CD14-positive monocyte (primary cell): ENCODE measurements around the gene GPR68. TPM values are rescaled to one million over a fixed set of nuclear protein-coding genes. Genes with fewer than 3 reads are reported as not detected.

Experiments
- DNase-seq, 3 donors: peaks; one replicate each; pipeline ENCODE4 v3.0.0-alpha.2; 2011 to 2022
- H2AFZ ChIP-seq: 2 replicates; pipeline ENCODE4 v1.6.0; 2012; ENCODE audit warnings: mild to moderate bottlenecking, low read depth, low read length, inconsistent platforms; ENCODE audit not compliant: insufficient read depth, poor library complexity, severe bottlenecking
- H3K27ac ChIP-seq, 2 donors: 1 replicate in 1 of 2; 2 replicates in 1 of 2; pipeline ENCODE4 v1.5.1; 2012 to 2013; ENCODE audit warnings: low read length in 2 of 2, control low read depth in 1 of 2, inconsistent platforms in 1 of 2, low read depth in 1 of 2, mild to moderate bottlenecking in 1 of 2
- H3K27me3 ChIP-seq, 2 donors: one replicate each; pipeline versions ENCODE4 v1.6.0 to v1.6.1; 2011 to 2013; ENCODE audit warnings: low read length in 2 of 2; ENCODE audit not compliant: control insufficient read depth in 2 of 2, insufficient read depth in 2 of 2
- H3K36me3 ChIP-seq, 2 donors: replicated peaks in 1 of 2; 1 replicate in 1 of 2; 2 replicates in 1 of 2; pipeline versions ENCODE4 v1.5.1 to v1.6.1; 2012 to 2013; ENCODE audit warnings: low read length in 2 of 2, control low read depth in 1 of 2, inconsistent platforms in 1 of 2, mild to moderate bottlenecking in 1 of 2; ENCODE audit not compliant: insufficient read depth in 2 of 2, control insufficient read depth in 1 of 2
- H3K4me1 ChIP-seq, 2 donors: 1 replicate in 1 of 2; 2 replicates in 1 of 2; pipeline versions ENCODE4 v1.5.1 to v1.6.1; 2012 to 2013; ENCODE audit warnings: low read length in 2 of 2, control low read depth in 1 of 2, inconsistent platforms in 1 of 2, mild to moderate bottlenecking in 1 of 2, moderate library complexity in 1 of 2; ENCODE audit not compliant: insufficient read depth in 2 of 2, control insufficient read depth in 1 of 2
- H3K4me2 ChIP-seq: replicated peaks from 2 replicates; pipeline ENCODE3; 2012; ENCODE audit warnings: low read length, moderate library complexity, mild to moderate bottlenecking; ENCODE audit not compliant: poor library complexity, severe bottlenecking; ENCODE audit errors: extremely low read depth
- H3K4me3 ChIP-seq, 3 experiments: fragments of 200-600 bp in 1 of 3; sonication (generic) in 1 of 3; replicated peaks in 1 of 3; 1 replicate in 2 of 3; 2 replicates in 1 of 3; pipeline ENCODE4 v1.5.1; 2011 to 2013; ENCODE audit warnings: low read length in 3 of 3, mild to moderate bottlenecking in 3 of 3, control low read depth in 2 of 3, low read depth in 2 of 3, inconsistent platforms in 1 of 3, moderate library complexity in 1 of 3
- H3K79me2 ChIP-seq: 2 replicates; pipeline ENCODE4 v1.6.0; 2012; ENCODE audit warnings: mild to moderate bottlenecking, control low read depth, inconsistent platforms, low read length, moderate library complexity; ENCODE audit not compliant: insufficient read depth
- H3K9ac ChIP-seq: 2 replicates; pipeline ENCODE4 v1.6.0; 2017; ENCODE audit warnings: low read length, mild to moderate bottlenecking; ENCODE audit not compliant: insufficient read depth, poor library complexity, severe bottlenecking
- H3K9me3 ChIP-seq, 2 donors: replicated peaks in 1 of 2; 1 replicate in 1 of 2; 2 replicates in 1 of 2; pipeline versions ENCODE4 v1.5.1 to v1.6.1; 2012 to 2013; ENCODE audit warnings: low read length in 2 of 2, control low read depth in 1 of 2; ENCODE audit not compliant: control insufficient read depth in 1 of 2, insufficient read depth in 1 of 2
- H4K20me1 ChIP-seq: 2 replicates; pipeline ENCODE4 v1.6.0; 2012; ENCODE audit warnings: mild to moderate bottlenecking, low read length, control low read depth, moderate library complexity; ENCODE audit not compliant: insufficient read depth
- H3K27ac Mint-ChIP-seq, 7 donors: one replicate each; pipeline ENCODE4 v1.8.0; 2020; ENCODE audit warnings: mild to moderate bottlenecking in 7 of 7, mixed read lengths in 7 of 7, moderate library complexity in 6 of 7, inconsistent platforms in 2 of 7
- H3K27me3 Mint-ChIP-seq, 3 donors: one replicate each; pipeline ENCODE4 v1.8.0; 2021 to 2022; ENCODE audit warnings: low read depth in 3 of 3, mild to moderate bottlenecking in 3 of 3, mixed read lengths in 3 of 3, moderate library complexity in 3 of 3, inconsistent platforms in 1 of 3
- H3K36me3 Mint-ChIP-seq, 2 donors: one replicate each; pipeline ENCODE4 v1.8.0; 2020; ENCODE audit warnings: mixed read lengths in 2 of 2, inconsistent platforms in 1 of 2, mild to moderate bottlenecking in 1 of 2
- H3K4me1 Mint-ChIP-seq: one replicate; pipeline ENCODE4 v1.8.0; 2020; ENCODE audit warnings: mild to moderate bottlenecking, mixed read lengths
- H3K4me3 Mint-ChIP-seq, 2 donors: one replicate each; pipeline ENCODE4 v1.8.0; 2020; ENCODE audit warnings: mild to moderate bottlenecking in 2 of 2, mixed read lengths in 2 of 2, moderate library complexity in 1 of 2
- H3K9me3 Mint-ChIP-seq, 7 donors: one replicate each; pipeline ENCODE4 v1.8.0; 2020 to 2022; ENCODE audit warnings: mixed read lengths in 7 of 7, mild to moderate bottlenecking in 6 of 7, moderate library complexity in 6 of 7, inconsistent platforms in 2 of 7
- CTCF ChIP-seq: fragments of 200-600 bp; IDR thresholded peaks from one replicate; pipeline ENCODE4 v1.8.0; 2022; ENCODE audit warnings: antibody characterized with exemption, mild to moderate bottlenecking
- WGBS: methylation state at CpG from one replicate; pipeline ENCODE4 v1.1.5; 2013; ENCODE audit warnings: missing lambda C conversion rate; ENCODE audit not compliant: insufficient coverage; 5-methylcytosine and 5-hydroxymethylcytosine counted together
- intact Hi-C, 2 donors: fragments of 100-400 bp; cut with micrococcal nuclease; formaldehyde crosslinking; loops; one replicate each; pipeline versions ENCODE4 v1.15.0 to v1.15.1; 2023
- polyA plus RNA-seq, 3 donors: library from polyadenylated mRNA; depleted of rRNA in 1 of 3; unstranded in 2 of 3; stranded (reverse) in 1 of 3; fragments of 300-500 nt in 2 of 3; fragments of >200 nt in 1 of 3; fragmentation: Illumina TruSeq in 2 of 3; gene quantifications; 1 replicate in 2 of 3; 2 replicates in 1 of 3; pipeline ENCODE4 v1.2.3, GENCODE V29; 2012 to 2021

The GPR68 gene
- polyA plus RNA-seq, 3 donors: 0.05 to 0.07 TPM; not detected in 1

- Histone ChIP-seq H3K9me3 (no peaks in the 10 kb centered on the region), H3K4me3 (no peak overlapping the region), H3K4me1 (no peaks in the 10 kb centered on the region), H3K9ac (no peak overlapping the region), H4K20me1 (peaks cover 65% of the 10 kb centered on the region), H2AFZ (no peak overlapping the region), H3K27ac (no peak overlapping the region), H3K36me3 (peaks cover 99 to 100% of the 10 kb centered on the region in 2 donors), H3K4me2 (no peak overlapping the region), H3K79me2 (no peaks in the 10 kb centered on the region), H3K27me3 (no peaks in the 10 kb centered on the region)
- 96% methylated on average over 13 of the region's 14 CpGs for WGBS
- H3K4me1 Mint-ChIP-seq: no peaks in the 10 kb centered on the region
- no peak for DNase-seq
- H3K27ac Mint-ChIP-seq: peak overlapping the region in 2 of 7 donors; percentile 25 to 76
- H3K36me3 Mint-ChIP-seq: peaks cover 87 to 99% of the 10 kb centered on the region in 2 donors
- no peaks in the 10 kb centered on the region for H3K9me3 Mint-ChIP-seq
- TF ChIP-seq CTCF: no peak
- no peaks in the 10 kb centered on the region for H3K27me3 Mint-ChIP-seq
- intact Hi-C loops: loop anchor here (10.0 kb wide), 2 partner anchors 48 to 388 kb away; no protein-coding TSS in a partner anchor
- H3K4me3 Mint-ChIP-seq: no peak overlapping the region
Observed at GRCh38 chr14:91282954-91283645, 38.6 kb upstream of the GPR68 start.

GRCh38 chr14:91281346-91281745, 36.8 kb upstream of the GPR68 start:
- Mint-ChIP-seq H3K36me3 (peaks cover 94 to 100% of the 10 kb centered on the region in 2 donors), H3K27ac (peak overlapping the region in 2 of 7 donors; percentile 12 to 19), H3K9me3 (no peaks in the 10 kb centered on the region), H3K27me3 (no peaks in the 10 kb centered on the region), H3K4me3 (no peak overlapping the region), H3K4me1 (no peaks in the 10 kb centered on the region)
- intact Hi-C loops: loop anchor here (10.0 kb wide), 2 partner anchors 47 to 387 kb away; no protein-coding TSS in a partner anchor
- no peak for DNase-seq
- H3K9ac ChIP-seq: no peak overlapping the region
- WGBS: 100% methylated on average over 3 of the region's 9 CpGs
- no peaks in the 10 kb centered on the region for H3K79me2 ChIP-seq
- H3K27ac ChIP-seq: no peak overlapping the region
- H3K4me2 ChIP-seq: no peak overlapping the region
- H3K27me3 ChIP-seq: no peaks in the 10 kb centered on the region
- no peak overlapping the region for H2AFZ ChIP-seq
- peaks cover 66% of the 10 kb centered on the region for H4K20me1 ChIP-seq
- TF ChIP-seq CTCF: no peak
- no peaks in the 10 kb centered on the region for H3K4me1 ChIP-seq
- H3K36me3 ChIP-seq: peaks cover 100% of the 10 kb centered on the region in 2 donors
- H3K4me3 ChIP-seq: no peak overlapping the region
- H3K9me3 ChIP-seq: no peaks in the 10 kb centered on the region
